Ishikawa (cell line): ENCODE data around the gene FLOT1.

Source experiments
- CEBPB ChIP-seq: IDR thresholded peaks from 2 replicates; pipeline ENCODE4 v1.6.1; 2012
- CREB1 ChIP-seq: IDR thresholded peaks from 2 replicates; pipeline ENCODE4 v1.6.1; 2012; ENCODE audit warnings: low read depth
- EGR1 ChIP-seq: IDR thresholded peaks from 2 replicates; pipeline ENCODE4 v1.6.1; 2012
- EP300 ChIP-seq: IDR thresholded peaks from 2 replicates; pipeline ENCODE4 v1.6.1; 2012; ENCODE audit warnings: borderline replicate concordance
- FOXM1 ChIP-seq: IDR thresholded peaks from 2 replicates; pipeline ENCODE4 v1.6.1; 2012; ENCODE audit warnings: low read depth, borderline replicate concordance
- NFIC ChIP-seq: IDR thresholded peaks from 2 replicates; pipeline ENCODE4 v1.6.1; 2012
- RAD21 ChIP-seq: IDR thresholded peaks from 2 replicates; pipeline ENCODE4 v1.6.1; 2012; ENCODE audit warnings: low read depth
- REST ChIP-seq: IDR thresholded peaks from 2 replicates; pipeline ENCODE4 v1.6.1; 2012; ENCODE audit warnings: low read depth, mild to moderate bottlenecking
- TAF1 ChIP-seq: IDR thresholded peaks from 2 replicates; pipeline ENCODE4 v1.6.1; 2012; ENCODE audit warnings: low read depth, mild to moderate bottlenecking
- TCF12 ChIP-seq: IDR thresholded peaks from 2 replicates; pipeline ENCODE4 v1.6.1; 2012; ENCODE audit warnings: low read depth
- TEAD4 ChIP-seq: IDR thresholded peaks from 2 replicates; pipeline ENCODE4 v1.6.1; 2012
- YY1 ChIP-seq: IDR thresholded peaks from 2 replicates; pipeline ENCODE4 v1.6.1; 2012; ENCODE audit warnings: low read depth
- TF ChIP-seq, protein P1 (sequence below): IDR thresholded peaks from 2 replicates; pipeline ENCODE4 v1.6.1; 2012
- TF ChIP-seq, protein P2 (sequence below): IDR thresholded peaks from 2 replicates; pipeline ENCODE4 v1.6.1; 2012

DNA sequence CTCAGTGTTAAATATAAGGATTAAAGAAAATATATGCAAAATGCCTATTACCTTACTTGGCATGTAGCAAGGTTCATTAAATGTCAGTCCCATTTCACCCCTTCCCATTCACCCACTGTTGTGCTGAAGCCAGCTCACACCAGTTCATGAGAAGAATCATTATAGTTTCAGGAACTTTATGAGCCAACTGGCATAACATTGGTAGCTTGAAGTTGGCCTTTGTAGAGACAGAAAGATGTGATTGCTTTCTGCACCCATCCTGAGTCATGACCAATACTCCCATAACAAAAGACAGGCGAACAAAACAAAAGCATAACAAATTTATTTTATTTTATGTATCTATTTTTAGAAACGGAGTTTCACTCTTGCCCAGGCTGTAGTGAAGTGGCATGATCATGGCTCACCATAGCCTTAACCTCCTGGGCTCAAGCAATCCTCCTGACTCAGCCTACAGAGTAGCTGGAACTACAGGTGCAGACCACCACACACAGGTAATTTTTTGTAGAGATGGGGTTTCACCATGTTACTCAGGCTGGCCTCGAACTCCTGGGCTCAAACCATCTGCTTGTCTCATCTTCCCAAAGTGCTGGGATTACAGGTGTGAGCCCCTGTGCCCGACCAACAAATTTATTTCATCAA is 19.4 kb upstream of the FLOT1 start:
- TF ChIP-seq, protein P1, sequence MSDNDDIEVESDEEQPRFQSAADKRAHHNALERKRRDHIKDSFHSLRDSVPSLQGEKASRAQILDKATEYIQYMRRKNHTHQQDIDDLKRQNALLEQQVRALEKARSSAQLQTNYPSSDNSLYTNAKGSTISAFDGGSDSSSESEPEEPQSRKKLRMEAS, result no peak
- TF ChIP-seq TCF12, result no peak
- TF ChIP-seq YY1, result no peak
- no peak for TF ChIP-seq CEBPB
- TF ChIP-seq, protein P2, sequence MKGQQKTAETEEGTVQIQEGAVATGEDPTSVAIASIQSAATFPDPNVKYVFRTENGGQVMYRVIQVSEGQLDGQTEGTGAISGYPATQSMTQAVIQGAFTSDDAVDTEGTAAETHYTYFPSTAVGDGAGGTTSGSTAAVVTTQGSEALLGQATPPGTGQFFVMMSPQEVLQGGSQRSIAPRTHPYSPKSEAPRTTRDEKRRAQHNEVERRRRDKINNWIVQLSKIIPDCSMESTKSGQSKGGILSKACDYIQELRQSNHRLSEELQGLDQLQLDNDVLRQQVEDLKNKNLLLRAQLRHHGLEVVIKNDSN, result no peak
- TF ChIP-seq CREB1, result no peak
- no peak for TF ChIP-seq FOXM1
- TF ChIP-seq EGR1, result no peak
- TF ChIP-seq REST, result no peak
- no peak for TF ChIP-seq EP300
- no peak for TF ChIP-seq TAF1
- TF ChIP-seq NFIC, result no peak
- TF ChIP-seq RAD21, result no peak
- TF ChIP-seq TEAD4, result no peak
